Fibroblast of lung (primary cell): ENCODE measurements around the gene SOCS1. TPM values are rescaled to one million over a fixed set of nuclear protein-coding genes. Genes with fewer than 3 reads are reported as not detected.

Source experiments
- DNase-seq, 2 donors: peaks; one replicate each; pipeline versions ENCODE4 v3.0.0 to v3.0.0-alpha.2; 2010; ENCODE audit warnings: low read depth in 2 of 2
- H2AFZ ChIP-seq: 2 replicates; pipeline ENCODE4 v1.5.1; 2012; ENCODE audit warnings: low read length, control low read depth, inconsistent platforms
- H3K27ac ChIP-seq: 2 replicates; pipeline ENCODE4 v1.5.1; 2011; ENCODE audit warnings: low read length, control low read depth; ENCODE audit not compliant: insufficient read depth
- H3K27me3 ChIP-seq: 2 replicates; pipeline ENCODE4 v1.5.1; 2011; ENCODE audit warnings: mild to moderate bottlenecking, low read length; ENCODE audit not compliant: control insufficient read depth, insufficient read depth
- H3K36me3 ChIP-seq: 2 replicates; pipeline ENCODE4 v1.5.1; 2011; ENCODE audit warnings: low read length; ENCODE audit not compliant: control insufficient read depth, insufficient read depth
- H3K4me1 ChIP-seq: 2 replicates; pipeline ENCODE4 v1.5.1; 2011; ENCODE audit warnings: low read length; ENCODE audit not compliant: control insufficient read depth, insufficient read depth; ENCODE audit errors: extremely low read depth
- H3K4me2 ChIP-seq: 2 replicates; pipeline ENCODE4 v1.5.1; 2011; ENCODE audit warnings: low read length, control low read depth; ENCODE audit not compliant: insufficient read depth; ENCODE audit errors: extremely low read depth
- H3K4me3 ChIP-seq, 4 experiments: fragments of 200-600 bp in 1 of 4; sonication (generic) in 1 of 4; replicated peaks in 1 of 4; 2 replicates each; pipeline ENCODE4 v1.5.1; 2011 to 2016; ENCODE audit warnings: low read length in 4 of 4, low read depth in 3 of 4, mild to moderate bottlenecking in 3 of 4, control low read depth in 2 of 4, inconsistent platforms in 1 of 4, mixed read lengths in 1 of 4; ENCODE audit not compliant: insufficient read depth in 1 of 4; ENCODE audit errors: control extremely low read depth in 1 of 4
- H3K79me2 ChIP-seq: 2 replicates; pipeline ENCODE4 v1.5.1; 2012; ENCODE audit warnings: mild to moderate bottlenecking, low read length, inconsistent platforms; ENCODE audit not compliant: control insufficient read depth, insufficient read depth
- H3K9ac ChIP-seq: 2 replicates; pipeline ENCODE4 v1.5.1; 2011; ENCODE audit warnings: mild to moderate bottlenecking, low read length, control low read depth; ENCODE audit not compliant: insufficient read depth
- H3K9me3 ChIP-seq: 2 replicates; pipeline ENCODE4 v1.5.1; 2012; ENCODE audit warnings: low read depth, low read length; ENCODE audit not compliant: control insufficient read depth, insufficient read depth
- H4K20me1 ChIP-seq: 2 replicates; pipeline ENCODE4 v1.5.1; 2011; ENCODE audit warnings: low read length; ENCODE audit not compliant: control insufficient read depth, insufficient read depth; ENCODE audit errors: extremely low read depth
- EZH2 ChIP-seq: IDR thresholded peaks from 2 replicates; pipeline ENCODE4 v1.5.1; 2012; ENCODE audit warnings: low read length, control low read depth, mild to moderate bottlenecking; ENCODE audit errors: missing control alignments
- polyA plus RNA-seq, 2 donors: library from polyadenylated mRNA; depleted of rRNA in 1 of 2; stranded (reverse) in 1 of 2; unstranded in 1 of 2; fragments of >200 nt; gene quantifications; 2 replicates each; pipeline ENCODE4 v1.2.1, GENCODE V29; 2011 to 2012; ENCODE audit warnings: missing spikeins in 1 of 2
- total RNA-seq: library from RNA; depleted of rRNA; stranded (reverse); fragments of >200 nt; gene quantifications from 2 replicates; pipeline ENCODE4 v1.2.1, GENCODE V29; 2014
- TF ChIP-seq, protein P1 (sequence below), 2 donors: IDR thresholded peaks in 1 of 2; conservative IDR thresholded peaks in 1 of 2; 1 replicate in 1 of 2; 2 replicates in 1 of 2; pipeline ENCODE4 v1.5.1; 2011 to 2012; ENCODE audit warnings: low read length in 2 of 2, control low read depth in 1 of 2, inconsistent platforms in 1 of 2, low read depth in 1 of 2, mild to moderate bottlenecking in 1 of 2

Gene SOCS1
- total and polyA plus RNA-seq, 2 donors (not counting 1 experiment from before 2014, with no cell fraction given), result 17.7 to 21.1 TPM

DNA sequence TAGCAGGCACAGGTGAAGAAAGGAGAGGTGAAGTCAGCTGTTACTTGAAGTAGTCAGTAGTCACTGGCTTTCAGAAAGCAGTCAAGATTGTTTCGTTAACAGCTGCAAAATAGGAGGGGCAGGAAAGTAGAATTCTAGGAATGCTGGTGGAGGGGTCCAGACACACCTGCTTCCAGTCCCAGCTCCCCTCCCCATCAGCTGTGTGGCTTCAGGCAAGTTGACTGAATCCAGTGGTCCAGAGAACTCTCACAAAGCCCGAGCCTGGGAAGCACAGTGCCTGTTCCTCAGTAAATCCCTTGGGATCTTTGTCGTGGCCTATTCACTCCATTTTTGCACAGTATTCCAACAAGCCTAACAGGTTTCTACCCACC, 4.6 kb upstream of the SOCS1 start:
- no peak overlapping the region for H3K27ac ChIP-seq
- H3K79me2 ChIP-seq, result no peaks in the 10 kb centered on the region
- TF ChIP-seq, protein P1, sequence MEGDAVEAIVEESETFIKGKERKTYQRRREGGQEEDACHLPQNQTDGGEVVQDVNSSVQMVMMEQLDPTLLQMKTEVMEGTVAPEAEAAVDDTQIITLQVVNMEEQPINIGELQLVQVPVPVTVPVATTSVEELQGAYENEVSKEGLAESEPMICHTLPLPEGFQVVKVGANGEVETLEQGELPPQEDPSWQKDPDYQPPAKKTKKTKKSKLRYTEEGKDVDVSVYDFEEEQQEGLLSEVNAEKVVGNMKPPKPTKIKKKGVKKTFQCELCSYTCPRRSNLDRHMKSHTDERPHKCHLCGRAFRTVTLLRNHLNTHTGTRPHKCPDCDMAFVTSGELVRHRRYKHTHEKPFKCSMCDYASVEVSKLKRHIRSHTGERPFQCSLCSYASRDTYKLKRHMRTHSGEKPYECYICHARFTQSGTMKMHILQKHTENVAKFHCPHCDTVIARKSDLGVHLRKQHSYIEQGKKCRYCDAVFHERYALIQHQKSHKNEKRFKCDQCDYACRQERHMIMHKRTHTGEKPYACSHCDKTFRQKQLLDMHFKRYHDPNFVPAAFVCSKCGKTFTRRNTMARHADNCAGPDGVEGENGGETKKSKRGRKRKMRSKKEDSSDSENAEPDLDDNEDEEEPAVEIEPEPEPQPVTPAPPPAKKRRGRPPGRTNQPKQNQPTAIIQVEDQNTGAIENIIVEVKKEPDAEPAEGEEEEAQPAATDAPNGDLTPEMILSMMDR (conservative IDR thresholded peaks at IDR 0.05 in 1 of 2, IDR thresholded peaks at IDR 0.05 in 1 of 2; ENCODE audit: low read depth in 1 of 2, low read length in 2 of 2), result no peak
- TF ChIP-seq EZH2, result no peak
- no peak overlapping the region for H2AFZ ChIP-seq
- peaks cover 14% of the 10 kb centered on the region for H3K4me1 ChIP-seq
- H3K9me3 ChIP-seq, result no peaks in the 10 kb centered on the region
- no peaks in the 10 kb centered on the region for H4K20me1 ChIP-seq
- H3K4me2 ChIP-seq, result no peak overlapping the region
- H3K4me3 ChIP-seq, result no peak overlapping the region
- H3K9ac ChIP-seq, result no peak overlapping the region
- no peaks in the 10 kb centered on the region for H3K36me3 ChIP-seq
- no peaks in the 10 kb centered on the region for H3K27me3 ChIP-seq
- DNase-seq, result no peak

DNA sequence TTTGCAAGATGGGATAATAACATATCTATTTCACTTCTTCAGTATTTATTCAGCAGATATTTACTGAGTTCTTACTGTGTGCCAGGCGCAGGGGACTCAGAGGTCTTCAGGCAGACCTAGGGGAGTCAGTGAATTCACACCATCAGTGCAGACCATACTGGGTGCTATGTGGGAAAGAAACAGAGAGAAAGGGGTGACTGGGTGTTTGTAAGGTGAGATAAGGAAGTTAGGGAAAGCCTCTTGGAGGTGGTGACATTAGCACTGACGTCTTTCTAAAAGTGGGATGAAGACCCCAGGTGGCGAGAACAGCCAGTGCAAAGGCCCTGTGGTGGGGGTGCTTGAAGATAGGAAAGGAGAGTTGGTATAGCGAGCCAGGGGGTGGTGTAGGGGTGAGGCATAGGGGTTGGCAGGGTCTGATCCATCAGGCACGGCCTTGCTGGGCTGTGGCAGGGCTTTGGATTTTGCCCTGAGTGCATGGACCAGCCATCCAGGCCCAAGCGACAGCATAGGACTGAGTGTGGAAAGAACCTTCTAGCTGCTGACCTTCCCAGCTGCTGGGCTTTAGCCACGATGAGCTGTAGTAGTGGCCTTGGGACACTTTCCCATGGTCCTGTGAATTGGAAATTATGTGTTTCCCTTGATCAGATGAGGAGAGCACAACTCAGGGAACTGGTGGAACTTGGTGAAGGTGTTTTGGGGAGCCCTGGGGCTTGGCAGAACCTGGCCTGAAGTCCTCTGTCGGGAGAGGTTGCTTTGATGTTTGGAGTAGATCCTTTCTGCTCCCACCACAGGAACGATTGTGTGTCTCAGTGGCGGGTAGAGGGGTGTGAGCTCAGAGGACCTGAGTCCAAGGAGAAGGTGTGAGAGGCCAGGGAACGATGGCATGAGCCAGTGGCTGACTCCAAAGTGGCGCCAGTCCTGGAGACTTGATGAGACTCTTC, 3.9 kb upstream of the SOCS1 start:
- H3K9me3 ChIP-seq, result no peaks in the 10 kb centered on the region
- H3K9ac ChIP-seq, result no peak overlapping the region
- no peak overlapping the region for H3K27ac ChIP-seq
- H3K79me2 ChIP-seq, result peaks cover 6% of the 10 kb centered on the region
- no peaks in the 10 kb centered on the region for H3K27me3 ChIP-seq
- H3K36me3 ChIP-seq, result peaks cover 3% of the 10 kb centered on the region
- DNase-seq, result no peak
- peaks cover 14% of the 10 kb centered on the region for H3K4me1 ChIP-seq
- H3K4me2 ChIP-seq, result no peak overlapping the region
- no peak overlapping the region for H3K4me3 ChIP-seq
- H2AFZ ChIP-seq, result no peak overlapping the region
- TF ChIP-seq, protein P1 (conservative IDR thresholded peaks at IDR 0.05 in 1 of 2, IDR thresholded peaks at IDR 0.05 in 1 of 2; ENCODE audit: low read depth in 1 of 2, low read length in 2 of 2), result no peak
- no peak for TF ChIP-seq EZH2
- no peaks in the 10 kb centered on the region for H4K20me1 ChIP-seq

DNA sequence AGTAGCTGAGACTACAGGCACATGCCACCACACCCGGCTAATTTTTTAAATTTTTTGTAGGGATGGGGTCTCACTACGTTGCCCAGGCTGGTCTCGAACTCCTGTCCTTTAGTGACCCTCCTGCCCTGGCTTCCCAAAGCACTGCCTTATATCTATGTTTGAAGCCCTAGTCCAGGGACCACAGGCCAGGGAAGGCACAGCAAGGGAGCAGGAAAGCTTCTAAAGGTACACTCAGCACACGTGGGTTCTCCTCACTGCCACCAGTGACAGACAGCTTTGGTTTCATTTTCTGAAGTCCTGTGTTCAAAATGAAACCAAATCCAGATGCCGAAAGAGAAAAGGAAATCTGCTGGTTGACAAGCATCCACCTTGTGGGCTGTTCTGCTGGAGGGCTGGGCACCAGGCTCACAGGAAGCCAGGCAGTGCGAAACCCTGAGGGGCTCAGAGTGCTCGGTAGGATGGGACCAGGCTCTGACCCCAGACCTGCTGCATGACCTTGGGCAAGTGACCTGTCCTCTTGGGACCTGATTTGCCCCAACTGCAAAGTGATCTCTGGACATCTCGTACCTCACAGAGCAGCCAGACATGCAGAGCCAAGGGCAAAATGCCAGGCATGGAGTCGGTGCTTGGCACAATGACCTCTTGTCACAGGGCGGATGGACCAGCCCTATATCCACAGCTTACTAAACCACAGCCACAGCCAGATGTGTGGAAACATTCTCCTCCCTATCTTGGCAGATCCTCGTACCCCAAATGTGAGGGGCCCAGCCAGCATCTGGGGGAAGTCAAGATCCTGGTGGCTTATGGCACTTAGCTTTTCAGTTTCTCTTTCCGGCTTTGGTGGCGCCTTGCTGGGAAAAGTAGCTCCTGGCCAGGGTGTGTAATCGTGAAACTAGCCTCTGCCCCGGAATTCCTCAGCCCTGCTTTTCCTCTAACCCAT, 2.8 kb upstream of the SOCS1 start:
- no peaks in the 10 kb centered on the region for H3K9me3 ChIP-seq
- H3K27ac ChIP-seq, result no peak overlapping the region
- peak overlapping the region; percentile 5 for H3K4me2 ChIP-seq
- peaks cover 17% of the 10 kb centered on the region for H3K79me2 ChIP-seq
- H3K4me1 ChIP-seq, result peaks cover 14% of the 10 kb centered on the region
- no peak overlapping the region for H3K4me3 ChIP-seq
- H3K27me3 ChIP-seq, result no peaks in the 10 kb centered on the region
- no peak overlapping the region for H3K9ac ChIP-seq
- peaks cover 10% of the 10 kb centered on the region for H3K36me3 ChIP-seq
- TF ChIP-seq, protein P1 (conservative IDR thresholded peaks at IDR 0.05 in 1 of 2, IDR thresholded peaks at IDR 0.05 in 1 of 2; ENCODE audit: low read depth in 1 of 2, low read length in 2 of 2), result no peak
- no peak for TF ChIP-seq EZH2
- peak in 1 of 2 donors; percentile 33 for DNase-seq
- H2AFZ ChIP-seq, result no peak overlapping the region
- no peaks in the 10 kb centered on the region for H4K20me1 ChIP-seq
